LoVo (cell line): Measurements from ENCODE around the gene CTSL.

Source experiments
- DNase-seq: peaks from one replicate; pipeline ENCODE4 v3.0.0-alpha.2; 2016; ENCODE audit warnings: low spot score

CTSL gene

GRCh38 chr9:87725900-87726709 lies at the start of gene CTSL:
TSS of gene CTSL (plus strand) at chr9:87726119. CDS start at chr9:87727604, 1,485 bp downstream.
- DNase-seq = peak; percentile 84

GRCh38 chr9:87676976-87677775 lies 48.7 kb upstream of the CTSL start:
- no peak for DNase-seq

GRCh38 chr9:87677776-87678587 lies 47.9 kb upstream of the CTSL start:
- DNase-seq = no peak

- peak; percentile 62 for DNase-seq
Observed at GRCh38 chr9:87678650-87679355, 47.1 kb upstream of the CTSL start.

DNA sequence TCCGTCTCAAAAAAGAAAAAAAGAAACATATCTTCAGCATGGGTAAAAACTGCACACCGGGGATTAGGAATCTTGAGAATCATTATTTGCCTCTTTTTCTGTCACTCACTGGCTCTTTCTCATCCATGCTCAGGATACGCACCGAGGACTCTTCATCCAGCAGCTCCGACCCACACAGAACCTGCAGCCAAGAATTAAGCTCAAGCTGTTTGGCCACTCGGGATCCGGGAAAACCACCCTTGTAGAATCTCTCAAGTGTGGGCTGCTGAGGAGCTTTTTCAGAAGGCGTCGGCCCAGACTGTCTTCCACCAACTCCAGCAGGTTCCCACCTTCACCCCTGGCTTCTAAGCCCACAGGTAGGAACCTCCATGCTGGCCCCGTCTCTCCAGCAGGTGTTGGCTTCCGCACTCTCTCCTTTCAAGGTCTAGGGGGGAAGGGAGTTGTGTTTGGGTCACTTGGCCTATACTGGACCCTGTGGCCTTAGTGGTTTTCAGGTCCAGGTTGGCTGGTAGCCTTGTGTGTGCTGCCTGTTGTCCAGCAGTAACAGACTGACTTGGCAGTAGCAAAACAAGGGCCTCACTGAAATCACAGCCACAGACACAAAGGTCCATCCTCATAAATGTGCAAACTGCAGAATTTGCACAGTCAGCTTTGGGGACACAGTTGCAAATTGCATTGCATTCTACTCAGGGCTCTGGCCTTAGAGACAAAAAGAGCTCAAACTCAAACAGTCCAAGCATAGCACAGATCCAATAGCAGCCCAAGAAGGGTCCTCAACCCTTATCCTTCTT lies 44.5 kb upstream of the CTSL start:
- DNase-seq = no peak

GRCh38 chr9:87682085-87682484 lies 43.8 kb upstream of the CTSL start:
- DNase-seq = no peak

- no peak for DNase-seq
Observed at GRCh38 chr9:87682618-87683017, 43.3 kb upstream of the CTSL start.

DNA sequence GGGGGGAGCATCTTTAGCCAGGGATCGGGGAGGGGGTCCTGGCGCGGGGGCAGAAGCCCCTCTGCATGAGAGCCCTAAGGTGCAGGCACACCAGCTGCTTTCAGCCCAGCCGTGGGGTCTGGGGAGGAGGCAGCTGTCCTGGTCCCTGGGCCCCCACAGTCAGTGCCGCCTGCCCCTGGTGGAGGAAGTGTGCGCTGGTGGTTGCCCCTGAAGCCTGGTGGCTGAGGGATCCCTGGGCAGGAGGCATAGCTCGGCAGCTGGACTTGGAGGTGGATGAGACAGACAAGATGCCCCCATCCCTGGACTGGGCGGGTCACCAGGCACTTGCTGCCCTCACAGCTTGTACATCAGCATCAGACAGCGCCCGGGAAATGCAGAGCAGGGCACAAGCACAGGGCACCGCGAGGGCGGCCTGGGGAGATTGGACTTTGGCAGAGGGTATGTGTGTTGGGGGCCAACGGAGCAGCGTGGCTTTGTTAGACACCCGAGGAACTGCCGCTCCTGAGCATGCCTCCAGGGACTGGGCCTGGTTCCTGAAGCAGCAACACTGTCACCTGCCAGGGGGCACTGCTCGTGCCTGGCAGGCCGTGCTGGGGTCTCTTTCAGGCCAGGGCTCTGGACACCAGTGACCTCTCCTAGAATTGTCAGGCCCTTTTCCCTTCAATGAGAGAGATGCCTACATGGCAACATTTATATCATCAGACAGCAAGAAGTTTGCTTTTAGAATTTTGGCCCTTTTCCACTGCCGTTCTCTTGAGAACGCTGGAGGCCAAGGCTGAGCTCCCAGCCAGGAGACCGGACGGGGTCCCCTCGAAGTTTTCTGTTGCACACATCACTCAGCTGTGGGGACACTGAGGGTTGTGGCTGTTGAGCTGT lies 41.9 kb upstream of the CTSL start:
- DNase-seq = no peak

DNA sequence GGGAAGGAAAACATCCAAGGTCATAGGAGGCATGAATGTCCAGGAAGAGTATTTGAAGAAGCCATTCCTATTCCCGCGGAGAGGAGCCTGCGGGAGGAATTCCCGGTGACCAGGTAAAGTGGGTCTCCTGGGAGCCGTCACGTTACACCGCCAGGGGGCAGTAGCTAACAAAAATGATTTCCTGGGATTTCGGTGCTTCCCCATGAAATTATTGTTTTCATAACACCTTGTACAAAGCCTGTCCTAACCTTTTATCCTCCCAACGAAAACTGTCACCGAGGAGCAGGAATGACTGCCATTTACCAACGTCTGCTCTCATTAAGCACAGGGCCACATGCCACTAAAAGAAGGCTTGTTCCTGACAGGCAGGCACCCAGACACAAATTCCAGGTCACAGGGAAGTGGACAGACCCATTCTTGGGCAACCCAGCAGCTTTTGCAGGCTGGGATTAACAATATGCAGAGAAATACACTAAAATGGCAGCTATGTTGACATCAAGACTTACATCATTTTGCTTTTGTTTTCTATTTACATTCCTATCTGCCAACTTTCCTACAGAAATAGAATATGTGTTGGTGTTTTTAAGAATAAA lies 41.2 kb upstream of the CTSL start:
- peak; percentile 20 for DNase-seq

GRCh38 chr9:87685441-87685840 lies 40.5 kb upstream of the CTSL start:
- DNase-seq = no peak

- no peak for DNase-seq
Observed at GRCh38 chr9:87685871-87686519, 39.9 kb upstream of the CTSL start.

DNA sequence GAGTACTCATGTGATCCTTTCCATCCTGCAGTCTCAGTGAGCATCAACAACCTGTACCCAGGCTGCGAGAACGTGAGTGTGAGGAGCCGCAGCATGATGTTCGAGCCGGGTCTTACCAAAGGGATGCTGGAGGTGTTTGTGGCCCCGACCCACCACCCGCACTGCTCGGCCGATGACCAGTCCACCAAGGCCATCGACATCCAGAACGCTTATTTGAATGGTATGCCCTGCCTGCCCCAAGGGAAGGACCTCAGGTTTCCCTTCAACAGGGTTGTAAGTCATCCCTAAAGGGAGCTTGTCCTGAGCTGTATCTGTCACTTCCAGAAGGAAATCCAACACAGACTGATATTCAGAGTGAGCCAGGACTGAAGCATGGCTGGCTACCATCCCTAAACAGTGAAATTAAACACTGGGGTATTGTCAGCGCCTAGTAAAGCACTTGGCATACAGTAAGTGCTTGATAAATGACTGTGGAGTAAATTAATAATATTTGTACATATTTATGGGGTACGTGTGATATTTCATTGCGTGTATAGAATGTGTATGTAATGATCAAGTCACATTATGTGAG lies 39.3 kb upstream of the CTSL start:
- no peak for DNase-seq

GRCh38 chr9:87687207-87687606 lies 38.7 kb upstream of the CTSL start:
- DNase-seq = no peak

DNA sequence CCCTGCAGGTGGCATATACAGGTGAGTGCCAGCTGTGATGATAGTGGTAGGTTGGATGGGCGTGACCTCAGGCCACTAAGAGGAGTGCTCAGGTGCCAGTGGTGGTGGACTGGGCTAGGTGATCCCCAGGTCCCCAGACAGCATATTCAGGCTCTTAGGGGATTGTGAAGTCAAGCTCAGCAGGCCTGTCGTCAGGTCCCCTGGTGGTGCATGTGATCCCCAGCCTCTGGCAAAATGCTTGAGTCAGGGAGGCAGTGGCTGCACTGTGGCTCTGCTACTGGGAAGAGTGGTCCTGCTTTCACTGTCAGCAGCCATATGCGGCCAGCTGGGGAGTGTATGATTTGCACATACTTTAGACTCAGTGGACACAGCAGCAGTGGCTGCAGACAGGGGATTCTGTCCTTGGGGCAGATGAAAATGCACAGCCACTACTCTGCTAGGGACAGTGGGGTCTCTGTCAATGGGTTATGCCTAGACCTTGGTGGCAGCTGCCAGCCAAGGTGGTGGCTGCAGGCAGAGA lies 31.6 kb upstream of the CTSL start:
- no peak for DNase-seq

DNA sequence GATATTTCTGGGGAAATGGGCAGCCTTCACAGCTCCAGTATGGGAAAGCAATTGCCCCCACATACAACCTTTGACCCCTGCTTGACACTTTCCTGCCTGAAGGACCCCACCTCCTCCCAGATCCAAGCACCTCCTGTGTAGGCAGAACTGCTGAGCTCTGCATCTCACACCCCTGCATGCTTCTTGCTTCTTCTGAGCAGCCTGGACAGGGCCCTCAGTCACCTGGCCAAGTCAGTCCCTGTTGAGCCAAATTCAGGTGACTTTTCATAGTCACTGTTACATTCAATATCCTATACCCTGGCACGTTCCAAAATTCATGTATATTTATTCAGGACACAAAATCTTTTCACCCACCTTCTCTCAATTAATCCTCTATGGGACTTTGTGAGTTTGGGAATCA lies 30.4 kb upstream of the CTSL start:
- no peak for DNase-seq

- DNase-seq = no peak
Observed at GRCh38 chr9:87696641-87697040, 29.3 kb upstream of the CTSL start.

DNA sequence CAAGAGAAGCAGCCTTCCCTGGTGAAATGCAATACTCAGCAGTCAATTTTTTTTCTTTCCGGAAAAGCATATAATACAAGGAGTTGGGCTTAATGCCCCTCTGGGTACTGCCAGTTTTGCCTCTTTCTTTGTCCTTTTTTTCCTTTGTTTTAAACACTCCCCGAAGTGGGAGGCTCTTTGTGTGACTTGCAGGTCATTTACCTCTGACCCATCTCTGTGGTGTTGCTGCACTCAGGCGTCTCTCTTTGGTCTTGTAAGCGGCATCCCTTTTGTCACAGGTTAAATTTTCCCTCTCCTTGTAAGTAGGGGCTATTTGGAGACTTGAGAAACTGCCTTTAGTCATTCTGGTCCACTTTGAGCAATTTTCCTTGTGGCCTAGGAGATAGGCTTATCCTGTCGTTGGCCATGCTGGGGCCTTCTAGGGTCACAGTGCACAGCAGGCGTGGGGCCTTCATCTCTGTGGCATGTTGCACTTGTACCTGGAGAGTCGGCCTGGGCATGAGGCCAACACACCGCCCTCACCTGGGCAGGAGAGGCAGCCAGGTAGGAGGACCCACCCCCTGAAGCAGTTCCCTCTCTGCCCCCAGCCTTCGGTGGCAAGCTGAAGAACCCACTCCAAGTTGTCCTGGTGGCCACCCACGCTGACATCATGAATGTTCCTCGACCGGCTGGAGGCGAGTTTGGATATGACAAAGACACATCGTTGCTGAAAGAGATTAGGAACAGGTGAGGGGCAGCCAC lies 27.7 kb upstream of the CTSL start:
- DNase-seq = no peak

DNA sequence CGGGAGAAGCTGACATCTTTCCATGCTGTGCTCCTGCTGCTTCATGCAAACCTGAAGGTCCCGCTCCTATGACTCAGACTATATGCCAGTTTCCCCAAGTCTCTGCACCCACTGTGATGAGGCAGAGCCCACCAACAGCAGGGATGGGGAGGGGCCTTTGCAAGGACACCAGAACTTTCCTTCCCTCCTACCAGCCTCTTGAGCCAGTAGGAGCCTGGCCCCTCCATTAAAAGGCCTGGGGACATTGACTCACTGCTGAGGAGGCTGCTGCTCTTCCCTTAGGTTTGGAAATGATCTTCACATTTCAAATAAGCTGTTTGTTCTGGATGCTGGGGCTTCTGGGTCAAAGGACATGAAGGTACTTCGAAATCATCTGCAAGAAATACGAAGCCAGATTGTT lies 26.1 kb upstream of the CTSL start:
- DNase-seq = no peak
